HTR-8/SVneo (cell line): ENCODE measurements around the gene ZNF865.

Experiments used
- DNase-seq: peaks from one replicate; pipeline ENCODE4 v3.0.0; 2011; ENCODE audit warnings: low spot score, mixed read lengths; ENCODE audit not compliant: insufficient read length
- FAIRE-seq: peaks from 2 replicates; lab custom pipeline; 2011; peaks lifted over from hg19 to GRCh38; lab: Jason Lieb, UNC

Gene ZNF865

GRCh38 chr19:55620410-55621204, 15.2 kb downstream of the ZNF865 start:
- FAIRE-seq (no peak), DNase-seq (no peak)

- DNase-seq = no peak
- no peak for FAIRE-seq
These were observed 15.8 kb downstream of the ZNF865 start for GRCh38 chr19:55621205-55621672.

GRCh38 chr19:55621673-55622231, 16.3 kb downstream of the ZNF865 start:
- DNase-seq = no peak
- FAIRE-seq = no peak

GRCh38 chr19:55622242-55622969, 17.0 kb downstream of the ZNF865 start:
- FAIRE-seq (no peak), DNase-seq (no peak)

GRCh38 chr19:55623130-55623529, 17.7 kb downstream of the ZNF865 start:
- FAIRE-seq = no peak
- no peak for DNase-seq

- FAIRE-seq (no peak), DNase-seq (no peak)
These were observed 18.1 kb downstream of the ZNF865 start for GRCh38 chr19:55623561-55623960.

- DNase-seq (peak; percentile 89), FAIRE-seq (peak; percentile 97)
These were observed 18.9 kb downstream of the ZNF865 start, which contains the start of gene ZNF784 for GRCh38 chr19:55624109-55625003. ZNF784 (minus strand) TSS chr19:55624566; CDS start chr19:55624561, 5 bp downstream.

GRCh38 chr19:55625004-55625326, 19.5 kb downstream of the ZNF865 start:
- no peak for DNase-seq
- FAIRE-seq = no peak

- DNase-seq = no peak
- no peak for FAIRE-seq
These were observed 20.9 kb downstream of the ZNF865 start for GRCh38 chr19:55626350-55626749.

- peak; percentile 67 for DNase-seq
- no peak for FAIRE-seq
These were observed 27.0 kb downstream of the ZNF865 start for GRCh38 chr19:55632463-55632834.

- FAIRE-seq (no peak), DNase-seq (no peak)
These were observed 28.4 kb downstream of the ZNF865 start for GRCh38 chr19:55633861-55634260.

GRCh38 chr19:55635334-55635717, 29.9 kb downstream of the ZNF865 start:
- DNase-seq (no peak), FAIRE-seq (no peak)

GRCh38 chr19:55635856-55636440, 30.5 kb downstream of the ZNF865 start:
- FAIRE-seq = no peak
- DNase-seq = no peak

GRCh38 chr19:55636723-55637122, 31.3 kb downstream of the ZNF865 start:
- FAIRE-seq (no peak), DNase-seq (no peak)

- FAIRE-seq (no peak), DNase-seq (no peak)
These were observed 32.1 kb downstream of the ZNF865 start for GRCh38 chr19:55637534-55637933.

GRCh38 chr19:55638864-55639359, 33.5 kb downstream of the ZNF865 start:
- FAIRE-seq (peak; percentile 33), DNase-seq (no peak)

- FAIRE-seq = no peak
- no peak for DNase-seq
These were observed 34.7 kb downstream of the ZNF865 start for GRCh38 chr19:55640043-55640576.

- FAIRE-seq = peak; percentile 82
- peak; percentile 73 for DNase-seq
These were observed 35.4 kb downstream of the ZNF865 start, which contains the start of gene ZNF580 for GRCh38 chr19:55640577-55641425. ZNF580 (plus strand) TSS chr19:55641002; CDS start chr19:55642509, 1,507 bp downstream.
